MM.1S (cell line): ENCODE results near the gene ARFRP1.

ENCODE experiments used
- DNase-seq: peaks from one replicate; pipeline ENCODE4 v3.0.0-alpha.2; 2015
- H2AFZ ChIP-seq: fragments of 300-600 bp; sonication (generic); 2 replicates; pipeline ENCODE4 v1.6.0; 2016; ENCODE audit warnings: antibody characterized with exemption, low read length
- H3F3A ChIP-seq: fragments of 300-600 bp; sonication (generic); 2 replicates; pipeline ENCODE4 v1.6.1; 2016; ENCODE audit warnings: mild to moderate bottlenecking, antibody characterized with exemption, low read length, moderate library complexity, mixed read lengths; ENCODE audit not compliant: insufficient read depth
- H3K27ac ChIP-seq: fragments of 300-600 bp; sonication (generic); 2 replicates; pipeline ENCODE4 v1.5.1; 2016; ENCODE audit warnings: mild to moderate bottlenecking, low read length
- H3K27me3 ChIP-seq: fragments of 300-600 bp; sonication (generic); replicated peaks from 2 replicates; pipeline ENCODE4 v1.6.0; 2016; ENCODE audit warnings: low read length; ENCODE audit not compliant: insufficient read depth
- H3K36me3 ChIP-seq: fragments of 300-600 bp; sonication (generic); replicated peaks from 2 replicates; pipeline ENCODE4 v1.6.1; 2016; ENCODE audit warnings: mild to moderate bottlenecking, low read length, mixed read lengths; ENCODE audit not compliant: insufficient read depth
- H3K4me1 ChIP-seq: fragments of 300-600 bp; sonication (generic); 2 replicates; pipeline ENCODE4 v1.6.1; 2016; ENCODE audit warnings: low read length, mixed read lengths
- H3K4me2 ChIP-seq: fragments of 300-600 bp; sonication (generic); 2 replicates; pipeline ENCODE4 v1.6.0; 2016; ENCODE audit warnings: low read depth, low read length
- H3K4me3 ChIP-seq: fragments of 300-600 bp; sonication (generic); 2 replicates; pipeline ENCODE4 v1.5.1; 2016; ENCODE audit warnings: low read length, mixed read lengths
- H3K79me2 ChIP-seq: fragments of 300-600 bp; sonication (generic); 2 replicates; pipeline ENCODE4 v1.6.1; 2016; ENCODE audit warnings: mixed run types, low read length, mixed read lengths
- H3K9ac ChIP-seq: fragments of 300-600 bp; sonication (generic); 2 replicates; pipeline ENCODE4 v1.6.1; 2016; ENCODE audit warnings: low read length, mixed read lengths
- H3K9me2 ChIP-seq: fragments of 300-600 bp; sonication (generic); replicated peaks from 2 replicates; pipeline ENCODE4 v1.6.1; 2016; ENCODE audit warnings: mild to moderate bottlenecking, low read length, mixed read lengths; ENCODE audit not compliant: insufficient read depth
- H3K9me3 ChIP-seq: fragments of 300-600 bp; sonication (generic); replicated peaks from 2 replicates; pipeline ENCODE4 v1.6.1; 2016; ENCODE audit warnings: mild to moderate bottlenecking, low read length, mixed read lengths; ENCODE audit not compliant: insufficient read depth
- H4K20me1 ChIP-seq: fragments of 300-600 bp; sonication (generic); 2 replicates; pipeline ENCODE4 v1.6.1; 2016; ENCODE audit warnings: mild to moderate bottlenecking, low read length, moderate library complexity, mixed read lengths; ENCODE audit not compliant: insufficient read depth
- CTCF ChIP-seq: fragments of 300-600 bp; sonication (generic); IDR thresholded peaks from 2 replicates; pipeline ENCODE4 v1.5.1; 2016; ENCODE audit warnings: antibody characterized with exemption, low read length, mixed read lengths
- EZH2 ChIP-seq: fragments of 300-600 bp; sonication (generic); optimal IDR thresholded peaks from 2 replicates; pipeline ENCODE3; 2017; ENCODE audit warnings: low read depth, mild to moderate bottlenecking, antibody characterized with exemption, low read length, mixed read lengths
- EZH2phosphoT487 ChIP-seq: fragments of 300-600 bp; sonication (generic); IDR thresholded peaks from 2 replicates; pipeline ENCODE4 v1.6.1; 2018; ENCODE audit warnings: antibody characterized with exemption, low read length

Gene ARFRP1

GRCh38 chr20:63711085-63711645, 3.4 kb upstream of the ARFRP1 start:
- H3K27ac ChIP-seq, result no peak overlapping the region
- no peak overlapping the region for H2AFZ ChIP-seq
- no peak for DNase-seq
- H4K20me1 ChIP-seq, result peaks cover 4% of the 10 kb centered on the region; the same call in 1 of the 2 replicates
- H3K4me2 ChIP-seq, result no peak overlapping the region
- no peaks in the 10 kb centered on the region for H3K9me3 ChIP-seq
- no peaks in the 10 kb centered on the region for H3K9me2 ChIP-seq
- H3K4me1 ChIP-seq, result peaks cover 13% of the 10 kb centered on the region
- H3K9ac ChIP-seq, result no peak overlapping the region
- 0 out of 2 replicates have a peak, but pooled peaks cover 9% of the 10 kb centered on the region for H3F3A ChIP-seq
- no peak overlapping the region for H3K4me3 ChIP-seq
- peaks cover 10% of the 10 kb centered on the region for H3K36me3 ChIP-seq
- peaks cover 87% of the 10 kb centered on the region for H3K79me2 ChIP-seq
- no peak for TF ChIP-seq EZH2phosphoT487
- no peak for TF ChIP-seq EZH2
- TF ChIP-seq CTCF, result no peak
- H3K27me3 ChIP-seq, result no peaks in the 10 kb centered on the region

GRCh38 chr20:63709149-63709527, 1.4 kb upstream of the ARFRP1 start:
- peaks cover 4% of the 10 kb centered on the region; the same call in 1 of the 2 replicates for H4K20me1 ChIP-seq
- H3K9me2 ChIP-seq, result no peaks in the 10 kb centered on the region
- peaks cover 14% of the 10 kb centered on the region for H3K4me1 ChIP-seq
- H2AFZ ChIP-seq, result no peak overlapping the region
- H3K27me3 ChIP-seq, result no peaks in the 10 kb centered on the region
- H3K27ac ChIP-seq, result no peak overlapping the region
- peak overlapping the region; percentile 97; the same call in 1 of the 2 replicates for H3K4me3 ChIP-seq
- no peak for DNase-seq
- H3K36me3 ChIP-seq, result peaks cover 10% of the 10 kb centered on the region
- TF ChIP-seq CTCF (no peak), EZH2 (no peak), EZH2phosphoT487 (no peak)
- H3K9ac ChIP-seq, result no peak overlapping the region
- peak overlapping the region; percentile 61 for H3K4me2 ChIP-seq
- no peaks in the 10 kb centered on the region for H3K9me3 ChIP-seq
- 0 out of 2 replicates have a peak, but pooled peaks cover 9% of the 10 kb centered on the region for H3F3A ChIP-seq
- H3K79me2 ChIP-seq, result peaks cover 91% of the 10 kb centered on the region

GRCh38 chr20:63708301-63709148, 749 bp upstream of the ARFRP1 start:
- no peak for TF ChIP-seq CTCF
- TF ChIP-seq EZH2phosphoT487, result no peak
- no peak for TF ChIP-seq EZH2
- H3F3A ChIP-seq, result 0 out of 2 replicates have a peak, but pooled peaks cover 9% of the 10 kb centered on the region
- peak overlapping the region; percentile 61 for H3K4me2 ChIP-seq
- peaks cover 4% of the 10 kb centered on the region; the same call in 1 of the 2 replicates for H4K20me1 ChIP-seq
- H3K79me2 ChIP-seq, result peaks cover 89% of the 10 kb centered on the region
- H3K36me3 ChIP-seq, result peaks cover 10% of the 10 kb centered on the region
- H3K4me3 ChIP-seq, result peak overlapping the region; percentile 97
- peak overlapping the region; percentile 83; the same call in 1 of the 2 replicates for H3K9ac ChIP-seq
- H2AFZ ChIP-seq, result no peak overlapping the region
- no peak for DNase-seq
- H3K27me3 ChIP-seq, result no peaks in the 10 kb centered on the region
- no peaks in the 10 kb centered on the region for H3K9me3 ChIP-seq
- no peaks in the 10 kb centered on the region for H3K9me2 ChIP-seq
- no peak overlapping the region for H3K27ac ChIP-seq
- peaks cover 14% of the 10 kb centered on the region for H3K4me1 ChIP-seq
